Trophoblast cell (in vitro differentiated cells and primary cell): ENCODE results near the gene RBP3.
"Not testable (repeated sequence)": the region's sequence is repeated elsewhere in the genome, so short reads cannot be mapped to it uniquely, and the experiment has no call there.

Experiments
- DNase-seq, 2 donors: peaks; one replicate each; pipeline ENCODE4 v3.0.0-alpha.2; 2016
- H2AFZ ChIP-seq: 2 replicates; pipeline ENCODE4 v1.6.1; 2013; ENCODE audit warnings: low read length, moderate library complexity, mild to moderate bottlenecking; ENCODE audit not compliant: insufficient read depth, poor library complexity
- H2AK5ac ChIP-seq: 2 replicates; pipeline ENCODE4 v1.6.1; 2013; ENCODE audit warnings: mild to moderate bottlenecking, low read length
- H2BK120ac ChIP-seq: 2 replicates; pipeline ENCODE4 v1.6.1; 2013; ENCODE audit warnings: low read length, mild to moderate bottlenecking, moderate library complexity; ENCODE audit not compliant: insufficient read depth, poor library complexity
- H2BK12ac ChIP-seq: 2 replicates; pipeline ENCODE4 v1.6.1; 2013; ENCODE audit warnings: mild to moderate bottlenecking, low read length, moderate library complexity
- H2BK5ac ChIP-seq: 2 replicates; pipeline ENCODE4 v1.6.1; 2013; ENCODE audit warnings: low read length, low read depth, moderate library complexity, mild to moderate bottlenecking; ENCODE audit not compliant: poor library complexity
- H3K14ac ChIP-seq: 2 replicates; pipeline ENCODE4 v1.6.1; 2013; ENCODE audit warnings: mild to moderate bottlenecking, low read length
- H3K18ac ChIP-seq: 2 replicates; pipeline ENCODE4 v1.6.1; 2013; ENCODE audit warnings: mild to moderate bottlenecking, low read length
- H3K23ac ChIP-seq: 2 replicates; pipeline ENCODE4 v1.6.1; 2013; ENCODE audit warnings: low read length
- H3K27ac ChIP-seq: 2 replicates; pipeline ENCODE4 v1.5.1; 2013; ENCODE audit warnings: low read depth, mild to moderate bottlenecking, inconsistent platforms, low read length, moderate library complexity
- H3K27me3 ChIP-seq: 2 replicates; pipeline ENCODE4 v1.6.1; 2013; ENCODE audit warnings: inconsistent platforms, mild to moderate bottlenecking, low read length, moderate library complexity; ENCODE audit not compliant: insufficient read depth
- H3K36me3 ChIP-seq, 2 experiments: 1 replicate in 1 of 2; 2 replicates in 1 of 2; pipeline ENCODE4 v1.6.1; 2013; ENCODE audit warnings: low read length in 2 of 2, mild to moderate bottlenecking in 2 of 2, moderate library complexity in 1 of 2; ENCODE audit not compliant: insufficient read depth in 2 of 2, control insufficient read depth in 1 of 2
- H3K4ac ChIP-seq: 2 replicates; pipeline ENCODE4 v1.6.1; 2013; ENCODE audit warnings: low read depth, mild to moderate bottlenecking, low read length, moderate library complexity
- H3K4me1 ChIP-seq, 2 experiments: 1 replicate in 1 of 2; 2 replicates in 1 of 2; pipeline ENCODE4 v1.6.1; 2013; ENCODE audit warnings: low read length in 2 of 2, mild to moderate bottlenecking in 2 of 2, moderate library complexity in 1 of 2; ENCODE audit not compliant: insufficient read depth in 2 of 2, control insufficient read depth in 1 of 2
- H3K4me2 ChIP-seq: 2 replicates; pipeline ENCODE4 v1.6.1; 2013; ENCODE audit warnings: inconsistent platforms, mild to moderate bottlenecking, low read length, moderate library complexity
- H3K4me3 ChIP-seq: 2 replicates; pipeline ENCODE4 v1.5.1; 2013; ENCODE audit warnings: mild to moderate bottlenecking, low read depth, low read length, inconsistent platforms
- H3K79me1 ChIP-seq: one replicate; pipeline ENCODE4 v1.6.1; 2013; ENCODE audit warnings: low read length
- H3K79me2 ChIP-seq: 2 replicates; pipeline ENCODE4 v1.6.1; 2013; ENCODE audit warnings: low read length, mild to moderate bottlenecking; ENCODE audit not compliant: control insufficient read depth, insufficient read depth, poor library complexity
- H3K9ac ChIP-seq: 2 replicates; pipeline ENCODE4 v1.6.1; 2013; ENCODE audit warnings: mild to moderate bottlenecking, low read length
- H3K9me3 ChIP-seq: 2 replicates; pipeline ENCODE4 v1.6.1; 2013; ENCODE audit warnings: low read depth, mild to moderate bottlenecking, control low read depth, inconsistent platforms, low read length; ENCODE audit not compliant: insufficient read depth
- H4K12ac ChIP-seq: 2 replicates; pipeline ENCODE4 v1.6.1; 2013; ENCODE audit warnings: low read depth, mild to moderate bottlenecking, low read length, moderate library complexity
- H4K8ac ChIP-seq: 2 replicates; pipeline ENCODE4 v1.6.1; 2013; ENCODE audit warnings: low read depth, mild to moderate bottlenecking, low read length, moderate library complexity
- H4K91ac ChIP-seq: one replicate; pipeline ENCODE4 v1.6.1; 2013; ENCODE audit warnings: low read depth, mild to moderate bottlenecking, low read length, moderate library complexity
- WGBS: extraction: QIAGEN DNeasy Blood & Tissue Kit; methylation state at CpG from one replicate; pipeline ENCODE4 v1.1.7; 2013; ENCODE audit warnings: missing lambda C conversion rate; ENCODE audit not compliant: insufficient read length, insufficient coverage; ENCODE audit errors: extremely low coverage; 5-methylcytosine and 5-hydroxymethylcytosine counted together

Gene RBP3

GRCh38 chr10:47384148-47384921 lies 36.2 kb downstream of the RBP3 start, which contains the start of gene ZNF488:
ZNF488 (minus strand) TSS chr10:47384293; CDS start chr10:47368829, 15,464 bp downstream.
- H3K9me3 ChIP-seq = peaks cover 2% of the 10 kb centered on the region
- peak within 1 kb of the TSS; percentile 94 for H3K18ac ChIP-seq
- no peaks in the 10 kb centered on the region for H3K4me1 ChIP-seq
- H2BK120ac ChIP-seq = peak within 1 kb of the TSS; percentile 89
- H2BK5ac ChIP-seq = peak within 1 kb of the TSS; percentile 81
- H3K27me3 ChIP-seq = no peaks in the 10 kb centered on the region
- H3K4me3 ChIP-seq = peak within 1 kb of the TSS; percentile 83
- peak within 1 kb of the TSS; percentile 87 for H3K14ac ChIP-seq
- peak within 1 kb of the TSS; percentile 95 for H4K91ac ChIP-seq
- H2AFZ ChIP-seq = peak within 1 kb of the TSS; percentile 94
- H3K27ac ChIP-seq = peak within 1 kb of the TSS; percentile 51
- H3K36me3 ChIP-seq = no peaks in the 10 kb centered on the region
- H3K79me1 ChIP-seq = peaks cover 5% of the 10 kb centered on the region
- peak within 1 kb of the TSS; percentile 91 for H4K8ac ChIP-seq
- H3K4ac ChIP-seq = no peak within 1 kb of the TSS
- H3K79me2 ChIP-seq = peaks cover 4% of the 10 kb centered on the region
- peak within 1 kb of the TSS; percentile 81 for H2BK12ac ChIP-seq
- peak within 1 kb of the TSS; percentile 82 for H3K9ac ChIP-seq
- DNase-seq = peak; percentile 91 to 96
- H2AK5ac ChIP-seq = no peak within 1 kb of the TSS
- no CpG with 5 or more reads among the region's 75 CpGs for WGBS
- H4K12ac ChIP-seq = peak within 1 kb of the TSS; percentile 74
- peak within 1 kb of the TSS; percentile 67 for H3K4me2 ChIP-seq
- H3K23ac ChIP-seq = no peak within 1 kb of the TSS

- H3K14ac ChIP-seq, H3K27ac ChIP-seq, H2BK120ac ChIP-seq, H4K91ac ChIP-seq, H2BK5ac ChIP-seq, H3K18ac ChIP-seq, H4K12ac ChIP-seq, H3K4me3 ChIP-seq, H3K36me3 ChIP-seq, H3K79me2 ChIP-seq, H3K79me1 ChIP-seq, H3K9ac ChIP-seq, H3K4ac ChIP-seq, DNase-seq, H3K4me1 ChIP-seq, H3K23ac ChIP-seq, H4K8ac ChIP-seq, H2AFZ ChIP-seq, H2AK5ac ChIP-seq, H3K9me3 ChIP-seq, H3K27me3 ChIP-seq, H3K4me2 ChIP-seq, H2BK12ac ChIP-seq: not testable (repeated sequence)
- no CpG with 5 or more reads among the region's 2 CpGs for WGBS
Measured at GRCh38 chr10:47386104-47386503, 37.9 kb downstream of the RBP3 start.

- H3K18ac ChIP-seq = no peak overlapping the region
- H3K4me1 ChIP-seq = no peaks in the 10 kb centered on the region
- H2BK12ac ChIP-seq = no peak overlapping the region
- no peak overlapping the region for H4K12ac ChIP-seq
- peaks cover 2% of the 10 kb centered on the region for H3K9me3 ChIP-seq
- H3K4ac ChIP-seq = no peak overlapping the region
- H2AFZ ChIP-seq = no peak overlapping the region
- H3K36me3 ChIP-seq = no peaks in the 10 kb centered on the region
- no peak overlapping the region for H2BK120ac ChIP-seq
- H3K79me1 ChIP-seq = peaks cover 5% of the 10 kb centered on the region
- H2BK5ac ChIP-seq = no peak overlapping the region
- no peak overlapping the region for H4K91ac ChIP-seq
- H3K79me2 ChIP-seq = peaks cover 4% of the 10 kb centered on the region
- DNase-seq = no peak
- no peak overlapping the region for H3K9ac ChIP-seq
- H4K8ac ChIP-seq = no peak overlapping the region
- no CpG with 5 or more reads among the region's 4 CpGs for WGBS
- no peak overlapping the region for H3K27ac ChIP-seq
- no peak overlapping the region for H3K23ac ChIP-seq
- H3K4me2 ChIP-seq = no peak overlapping the region
- no peaks in the 10 kb centered on the region for H3K27me3 ChIP-seq
- H2AK5ac ChIP-seq = no peak overlapping the region
- H3K14ac ChIP-seq = no peak overlapping the region
- no peak overlapping the region for H3K4me3 ChIP-seq
Measured at GRCh38 chr10:47388879-47389278, 40.7 kb downstream of the RBP3 start.

GRCh38 chr10:47389619-47390018 lies 41.5 kb downstream of the RBP3 start:
- DNase-seq = no peak
- Histone ChIP-seq H4K91ac (no peak overlapping the region), H2AK5ac (no peak overlapping the region), H2BK5ac (no peak overlapping the region), H3K4ac (no peak overlapping the region), H2BK12ac (no peak overlapping the region), H3K14ac (no peak overlapping the region), H3K36me3 (no peaks in the 10 kb centered on the region), H3K79me2 (peaks cover under 1% of the 10 kb centered on the region), H3K9me3 (peaks cover 2% of the 10 kb centered on the region), H3K79me1 (peaks cover 1% of the 10 kb centered on the region), H3K27me3 (no peaks in the 10 kb centered on the region), H4K8ac (no peak overlapping the region), H3K9ac (no peak overlapping the region), H3K23ac (no peak overlapping the region), H3K4me3 (no peak overlapping the region), H2AFZ (no peak overlapping the region), H3K18ac (no peak overlapping the region), H3K4me1 (no peaks in the 10 kb centered on the region), H3K27ac (no peak overlapping the region), H3K4me2 (no peak overlapping the region), H2BK120ac (no peak overlapping the region), H4K12ac (no peak overlapping the region)
- no CpG with 5 or more reads among the region's 3 CpGs for WGBS
